B cell (primary cell): Measurements from ENCODE around the gene ANKRD65. TPM values are rescaled to one million over a fixed set of nuclear protein-coding genes. Genes with fewer than 3 reads are reported as not detected.
"Not testable (repeated sequence)": the region's sequence is repeated elsewhere in the genome, so short reads cannot be mapped to it uniquely, and the experiment has no call there.

Source experiments
- ATAC-seq: fragments of 200-7000 bp; cut with Tn5 transposase; one replicate; pipeline ENCODE4 v1.10.0; 2021; ENCODE audit warnings: low read depth, mild to moderate bottlenecking, moderate number of reproducible peaks, moderate library complexity
- CTCF ChIA-PET: fragments of 350-600 bp; sonication (Branson Sonifier 250); formaldehyde crosslinking; loops from one replicate; lab custom pipeline; 2021; ENCODE audit warnings: antibody characterized with exemption, inconsistent platforms; lab: Charles Lee
- POLR2A ChIA-PET: fragments of 350-600 bp; sonication (Branson Sonifier 250); formaldehyde crosslinking; loops from one replicate; lab custom pipeline; 2021; ENCODE audit warnings: antibody characterized with exemption; lab: Charles Lee
- DNase-seq: peaks from one replicate; pipeline ENCODE4 v3.0.0; 2013
- H2AFZ ChIP-seq: 2 replicates; pipeline ENCODE4 v1.6.1; 2012; ENCODE audit warnings: mild to moderate bottlenecking, low read depth, low read length; ENCODE audit not compliant: insufficient read depth, poor library complexity, severe bottlenecking
- H3K27ac ChIP-seq, 2 donors: 1 replicate in 1 of 2; 2 replicates in 1 of 2; pipeline ENCODE4 v1.5.1; 2012 to 2013; ENCODE audit warnings: low read length in 2 of 2, mild to moderate bottlenecking in 2 of 2, moderate library complexity in 1 of 2
- H3K27me3 ChIP-seq, 4 experiments: fragments of 200-600 bp in 1 of 4; sonication (generic) in 1 of 4; replicated peaks in 1 of 4; 1 replicate in 2 of 4; 2 replicates in 2 of 4; pipeline versions ENCODE4 v1.6.1 to v1.7.0; 2013 to 2016; ENCODE audit warnings: low read length in 3 of 4, mild to moderate bottlenecking in 2 of 4, mixed read lengths in 1 of 4, moderate library complexity in 1 of 4; ENCODE audit not compliant: insufficient read depth in 4 of 4, control insufficient read depth in 3 of 4; ENCODE audit errors: control extremely low read depth in 1 of 4
- H3K36me3 ChIP-seq, 2 experiments: replicated peaks in 1 of 2; 1 replicate in 1 of 2; 2 replicates in 1 of 2; pipeline versions ENCODE4 v1.6.1 to v1.7.1; 2013; ENCODE audit warnings: low read length in 1 of 2; ENCODE audit not compliant: insufficient read depth in 2 of 2, control insufficient read depth in 1 of 2; ENCODE audit errors: control extremely low read depth in 1 of 2, extremely low read depth in 1 of 2
- H3K4me1 ChIP-seq, 2 donors: fragments of 200-600 bp in 1 of 2; sonication (generic) in 1 of 2; 1 replicate in 1 of 2; 2 replicates in 1 of 2; pipeline versions ENCODE4 v1.5.1 to v1.6.1; 2013 to 2017; ENCODE audit warnings: low read length in 2 of 2; ENCODE audit not compliant: control insufficient read depth in 2 of 2, insufficient read depth in 2 of 2
- H3K4me2 ChIP-seq: replicated peaks from 2 replicates; pipeline ENCODE3; 2012; ENCODE audit warnings: mild to moderate bottlenecking, low read depth, low read length; ENCODE audit not compliant: poor library complexity, severe bottlenecking
- H3K4me3 ChIP-seq, 5 experiments: fragments of 200-600 bp in 1 of 5; sonication (generic) in 1 of 5; 1 replicate in 3 of 5; 2 replicates in 2 of 5; pipeline versions ENCODE4 v1.5.1 to v1.7.0; 2011 to 2016; ENCODE audit warnings: low read length in 4 of 5, mild to moderate bottlenecking in 4 of 5, low read depth in 2 of 5, control low read depth in 1 of 5, moderate library complexity in 1 of 5; ENCODE audit not compliant: insufficient read depth in 1 of 5; ENCODE audit errors: control extremely low read depth in 1 of 5, extremely low read depth in 1 of 5
- H3K79me2 ChIP-seq: fragments of 200-600 bp; sonication (generic); one replicate; pipeline ENCODE4 v1.6.0; 2016; ENCODE audit warnings: low read length; ENCODE audit not compliant: control insufficient read depth, insufficient read depth
- H3K9ac ChIP-seq: fragments of 200-600 bp; sonication (generic); 2 replicates; pipeline ENCODE4 v1.6.1; 2017; ENCODE audit warnings: mild to moderate bottlenecking, low read length, moderate library complexity
- H3K9me3 ChIP-seq, 3 donors: one replicate each; pipeline versions ENCODE4 v1.6.1 to v1.7.1; 2013; ENCODE audit warnings: low read length in 2 of 3; ENCODE audit not compliant: control insufficient read depth in 2 of 3, insufficient read depth in 1 of 3; ENCODE audit errors: control extremely low read depth in 1 of 3
- H4K20me1 ChIP-seq: 2 replicates; pipeline ENCODE4 v1.6.0; 2012; ENCODE audit warnings: mild to moderate bottlenecking, low read length; ENCODE audit not compliant: insufficient read depth, control insufficient read depth, poor library complexity, severe bottlenecking
- H3K27ac Mint-ChIP-seq: one replicate; pipeline ENCODE4 v1.8.0; 2021; ENCODE audit warnings: mixed read lengths
- H3K27me3 Mint-ChIP-seq: one replicate; pipeline ENCODE4 v1.8.0; 2021; ENCODE audit warnings: mixed read lengths
- H3K4me1 Mint-ChIP-seq: one replicate; pipeline ENCODE4 v1.8.0; 2021; ENCODE audit warnings: mixed read lengths
- H3K4me3 Mint-ChIP-seq: one replicate; pipeline ENCODE4 v1.8.0; 2021; ENCODE audit warnings: mixed read lengths
- H3K9me3 Mint-ChIP-seq: one replicate; pipeline ENCODE4 v1.8.0; 2022; ENCODE audit warnings: mixed read lengths; ENCODE audit not compliant: insufficient read depth
- EZH2 ChIP-seq: IDR thresholded peaks from 2 replicates; pipeline ENCODE4 v1.6.1; 2012; ENCODE audit warnings: borderline replicate concordance, low read depth, mild to moderate bottlenecking, moderate library complexity, low read length; ENCODE audit not compliant: insufficient read depth, poor library complexity, severe bottlenecking
- WGBS: methylation state at CpG from one replicate; pipeline ENCODE4 v1.1.5; 2013; ENCODE audit warnings: missing lambda C conversion rate; ENCODE audit not compliant: insufficient coverage; 5-methylcytosine and 5-hydroxymethylcytosine counted together
- intact Hi-C: fragments of 100-400 bp; cut with micrococcal nuclease; formaldehyde crosslinking; loops from one replicate; pipeline ENCODE4 v1.10.0; 2022
- polyA plus RNA-seq: library from polyadenylated mRNA; depleted of rRNA; stranded (reverse); fragments of >200 nt; gene quantifications from 2 replicates; pipeline ENCODE4 v1.2.3, GENCODE V29; 2012
- total RNA-seq, 2 donors: library from RNA; stranded (reverse); fragments of 120-200 nt in 1 of 2; gene quantifications; 1 replicate in 1 of 2; 2 replicates in 1 of 2; pipeline versions ENCODE4 v1.2.3 to v1.2.4, GENCODE V29; 2013 to 2022
- TF ChIP-seq, protein P1 (sequence below): fragments of 200-600 bp; IDR thresholded peaks from one replicate; pipeline ENCODE4 v1.8.0; 2022; ENCODE audit warnings: antibody characterized with exemption, mild to moderate bottlenecking

The ANKRD65 gene
- total and polyA plus RNA-seq, 2 donors (not counting 1 experiment from before 2014, with no cell fraction given): 0.12 TPM; not detected in 1

DNA sequence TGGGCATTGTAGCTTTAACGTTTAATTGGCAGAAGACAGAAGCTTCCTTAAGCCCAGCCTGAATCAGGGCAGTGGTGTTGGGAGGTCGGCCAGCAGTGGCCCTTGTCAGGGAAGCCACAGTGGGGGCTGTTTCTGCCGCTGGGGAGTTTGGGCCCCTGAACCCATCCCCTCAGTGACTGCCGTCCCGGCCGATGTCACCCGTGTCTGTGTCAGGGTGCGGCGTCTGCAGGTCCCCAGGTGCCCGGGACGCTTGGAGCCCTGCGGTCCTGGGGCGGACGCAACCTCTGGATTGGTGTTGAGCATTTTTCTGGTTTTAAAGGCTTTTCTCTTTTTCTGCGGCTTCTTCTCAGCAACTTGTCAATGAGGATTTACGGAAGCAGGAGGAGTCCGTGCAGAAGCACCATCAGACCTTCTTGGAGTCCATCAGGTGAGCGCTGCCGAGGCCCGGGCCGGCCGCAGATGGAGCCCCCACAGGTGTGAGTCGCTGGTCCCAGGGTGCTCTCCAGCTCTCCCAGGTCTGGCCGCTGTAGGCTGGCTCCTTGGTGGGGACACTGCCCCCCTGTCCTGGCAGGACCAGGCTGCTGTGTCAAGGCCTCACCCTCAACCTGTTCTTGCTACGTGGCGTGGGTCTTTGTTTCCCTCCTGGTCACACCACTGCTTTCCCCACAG, 30.8 kb upstream of the ANKRD65 start:
- Histone ChIP-seq H3K36me3 (no peaks in the 10 kb centered on the region), H3K9ac (no peak overlapping the region), H4K20me1 (no peaks in the 10 kb centered on the region), H3K27me3 (no peaks in the 10 kb centered on the region), H2AFZ (no peak overlapping the region), H3K79me2 (no peaks in the 10 kb centered on the region), H3K4me1 (no peaks in the 10 kb centered on the region), H3K27ac (no peak overlapping the region), H3K4me3 (no peak overlapping the region), H3K4me2 (no peak overlapping the region), H3K9me3 (no peaks in the 10 kb centered on the region)
- no peaks in the 10 kb centered on the region for H3K9me3 Mint-ChIP-seq
- no peak overlapping the region for H3K4me3 Mint-ChIP-seq
- peaks cover 3% of the 10 kb centered on the region for H3K27me3 Mint-ChIP-seq
- no peak overlapping the region for H3K27ac Mint-ChIP-seq
- TF ChIP-seq, protein P1, sequence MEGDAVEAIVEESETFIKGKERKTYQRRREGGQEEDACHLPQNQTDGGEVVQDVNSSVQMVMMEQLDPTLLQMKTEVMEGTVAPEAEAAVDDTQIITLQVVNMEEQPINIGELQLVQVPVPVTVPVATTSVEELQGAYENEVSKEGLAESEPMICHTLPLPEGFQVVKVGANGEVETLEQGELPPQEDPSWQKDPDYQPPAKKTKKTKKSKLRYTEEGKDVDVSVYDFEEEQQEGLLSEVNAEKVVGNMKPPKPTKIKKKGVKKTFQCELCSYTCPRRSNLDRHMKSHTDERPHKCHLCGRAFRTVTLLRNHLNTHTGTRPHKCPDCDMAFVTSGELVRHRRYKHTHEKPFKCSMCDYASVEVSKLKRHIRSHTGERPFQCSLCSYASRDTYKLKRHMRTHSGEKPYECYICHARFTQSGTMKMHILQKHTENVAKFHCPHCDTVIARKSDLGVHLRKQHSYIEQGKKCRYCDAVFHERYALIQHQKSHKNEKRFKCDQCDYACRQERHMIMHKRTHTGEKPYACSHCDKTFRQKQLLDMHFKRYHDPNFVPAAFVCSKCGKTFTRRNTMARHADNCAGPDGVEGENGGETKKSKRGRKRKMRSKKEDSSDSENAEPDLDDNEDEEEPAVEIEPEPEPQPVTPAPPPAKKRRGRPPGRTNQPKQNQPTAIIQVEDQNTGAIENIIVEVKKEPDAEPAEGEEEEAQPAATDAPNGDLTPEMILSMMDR: no peak
- no peak for TF ChIP-seq EZH2
- DNase-seq (no peak), ATAC-seq (no peak)
- CTCF ChIA-PET: no interaction called here
- 87% methylated on average over 24 of the region's 26 CpGs for WGBS
- H3K4me1 Mint-ChIP-seq: no peaks in the 10 kb centered on the region
- POLR2A ChIA-PET: no interaction called here
- intact Hi-C loops: no loop called here

DNA sequence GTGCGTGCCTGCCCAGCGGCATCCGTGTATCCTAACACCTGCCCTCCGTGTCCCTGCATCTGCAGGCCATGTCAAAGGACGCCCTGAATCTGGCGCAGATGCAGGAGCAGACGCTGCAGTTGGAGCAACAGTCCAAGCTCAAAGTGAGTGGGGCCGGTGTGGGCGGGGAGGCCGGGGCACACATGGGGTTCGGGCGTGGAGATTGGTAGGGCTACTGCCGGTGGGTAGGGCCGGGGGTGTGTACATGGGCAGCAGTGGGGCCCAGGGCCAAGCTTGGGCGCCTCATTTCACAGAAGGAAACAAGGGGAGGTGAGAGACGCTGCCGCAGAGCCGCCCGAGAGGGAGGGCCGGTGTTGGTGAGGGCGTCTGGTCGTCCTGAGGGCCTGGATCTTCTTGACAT, 29.5 kb upstream of the ANKRD65 start:
- H3K4me3 Mint-ChIP-seq, ATAC-seq, H3K9me3 Mint-ChIP-seq, H3K79me2 ChIP-seq, H4K20me1 ChIP-seq, H3K4me2 ChIP-seq, H3K4me1 ChIP-seq, CTCF ChIA-PET, H3K4me1 Mint-ChIP-seq, H3K27me3 ChIP-seq, H2AFZ ChIP-seq, H3K27me3 Mint-ChIP-seq, H3K9me3 ChIP-seq, H3K27ac Mint-ChIP-seq, DNase-seq, H3K9ac ChIP-seq, intact Hi-C loops, H3K36me3 ChIP-seq, H3K27ac ChIP-seq, H3K4me3 ChIP-seq: not testable (repeated sequence)
- POLR2A ChIA-PET: interaction anchor here (0.7 kb wide), 1 partner anchor 43 kb away, joined by 3 read pairs; no protein-coding TSS in a partner anchor
- 88% methylated on average over 21 of the region's 22 CpGs for WGBS
